ENCODE data around the gene SLC45A3. TPM values are rescaled to one million over a fixed set of nuclear protein-coding genes. Genes with fewer than 3 reads are reported as not detected.

Gene SLC45A3
- total RNA-seq, 1 experiment from 2014 or later, result 3.0 TPM

GRCh38 chr1:205677167-205677566 is 3.1 kb downstream of the SLC45A3 start:
- in situ Hi-C loops (cut with HindIII; ENCODE audit: low pct_unique_long_range_greater_than_20kb, low sequenced_read_pairs), result no loop called here
- Histone ChIP-seq H3K27ac (ENCODE audit: low read length) (no peak overlapping the region), H3K4me1 (ENCODE audit: control insufficient read depth, insufficient read depth, low read length) (peaks cover 18% of the 10 kb centered on the region), H3K4me3 (ENCODE audit: low read depth in 2 of 2, low read length in 2 of 2) (no peak overlapping the region), H3K36me3 (ENCODE audit: control insufficient read depth, insufficient read depth, low read length) (no peaks in the 10 kb centered on the region), H3K9me3 (ENCODE audit: control insufficient read depth, insufficient read depth, low read depth, low read length) (no peaks in the 10 kb centered on the region), H3K27me3 (ENCODE audit: control insufficient read depth, insufficient read depth, low read length) (no peaks in the 10 kb centered on the region)
- ATAC-seq (no peak), DNase-seq (ENCODE audit: low read depth, low spot score) (no peak)
- BruUV-seq (replicated peaks), result no TSS peak
- no peak for TF ChIP-seq TCF7L2 (IDR thresholded peaks at IDR 0.05; ENCODE audit: low read depth, low read length)
- TF ChIP-seq SIN3A (IDR thresholded peaks at IDR 0.05; ENCODE audit: borderline replicate concordance, insufficient read depth, low read depth, low read length), result no peak
- TF ChIP-seq, protein P1, sequence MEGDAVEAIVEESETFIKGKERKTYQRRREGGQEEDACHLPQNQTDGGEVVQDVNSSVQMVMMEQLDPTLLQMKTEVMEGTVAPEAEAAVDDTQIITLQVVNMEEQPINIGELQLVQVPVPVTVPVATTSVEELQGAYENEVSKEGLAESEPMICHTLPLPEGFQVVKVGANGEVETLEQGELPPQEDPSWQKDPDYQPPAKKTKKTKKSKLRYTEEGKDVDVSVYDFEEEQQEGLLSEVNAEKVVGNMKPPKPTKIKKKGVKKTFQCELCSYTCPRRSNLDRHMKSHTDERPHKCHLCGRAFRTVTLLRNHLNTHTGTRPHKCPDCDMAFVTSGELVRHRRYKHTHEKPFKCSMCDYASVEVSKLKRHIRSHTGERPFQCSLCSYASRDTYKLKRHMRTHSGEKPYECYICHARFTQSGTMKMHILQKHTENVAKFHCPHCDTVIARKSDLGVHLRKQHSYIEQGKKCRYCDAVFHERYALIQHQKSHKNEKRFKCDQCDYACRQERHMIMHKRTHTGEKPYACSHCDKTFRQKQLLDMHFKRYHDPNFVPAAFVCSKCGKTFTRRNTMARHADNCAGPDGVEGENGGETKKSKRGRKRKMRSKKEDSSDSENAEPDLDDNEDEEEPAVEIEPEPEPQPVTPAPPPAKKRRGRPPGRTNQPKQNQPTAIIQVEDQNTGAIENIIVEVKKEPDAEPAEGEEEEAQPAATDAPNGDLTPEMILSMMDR (IDR thresholded peaks at IDR 0.05), result no peak
- intact Hi-C loops (cut with micrococcal nuclease; ENCODE audit: unreplicated experiment), result no loop called here
- ChIA-PET POLR2A (no interaction called here), CTCF (interaction anchor here (0.6 to 1.6 kb wide), 3 partner anchors 18 to 372 kb away, joined by 3 to 4 read pairs (median 3); no protein-coding TSS in a partner anchor)

- Histone ChIP-seq H3K36me3 (ENCODE audit: control insufficient read depth, insufficient read depth, low read length) (no peaks in the 10 kb centered on the region), H3K27ac (ENCODE audit: low read length) (no peak overlapping the region), H3K27me3 (ENCODE audit: control insufficient read depth, insufficient read depth, low read length) (no peaks in the 10 kb centered on the region), H3K9me3 (ENCODE audit: control insufficient read depth, insufficient read depth, low read depth, low read length) (no peaks in the 10 kb centered on the region), H3K4me3 (ENCODE audit: low read depth in 2 of 2, low read length in 2 of 2) (no peak overlapping the region), H3K4me1 (ENCODE audit: control insufficient read depth, insufficient read depth, low read length) (peaks cover 24% of the 10 kb centered on the region)
- BruUV-seq (replicated peaks), result no TSS peak
- ATAC-seq (no peak), DNase-seq (ENCODE audit: low read depth, low spot score) (no peak)
- POLR2A ChIA-PET, result no interaction called here
- CTCF ChIA-PET, result interaction anchor here (1.6 kb wide), 1 partner anchor 18 kb away, joined by 3 read pairs; no protein-coding TSS in a partner anchor
- intact Hi-C loops (cut with micrococcal nuclease; ENCODE audit: unreplicated experiment) (no loop called here), in situ Hi-C loops (cut with HindIII; ENCODE audit: low pct_unique_long_range_greater_than_20kb, low sequenced_read_pairs) (no loop called here)
- TF ChIP-seq POLR2AphosphoS5 (IDR thresholded peaks at IDR 0.05; ENCODE audit: low read depth, low read length), result no peak
- no peak for TF ChIP-seq REST (IDR thresholded peaks at IDR 0.05; ENCODE audit: insufficient read depth in 1 of 2, low read depth in 2 of 2, low read length in 1 of 2)
- no peak for TF ChIP-seq TCF7L2 (IDR thresholded peaks at IDR 0.05; ENCODE audit: low read depth, low read length)
- no peak for TF ChIP-seq SIN3A (IDR thresholded peaks at IDR 0.05; ENCODE audit: borderline replicate concordance, insufficient read depth, low read depth, low read length)
- TF ChIP-seq, protein P1 (IDR thresholded peaks at IDR 0.05), result no peak
These were observed 3.7 kb downstream of the SLC45A3 start for GRCh38 chr1:205676597-205676996.

Measured in Panc1 (cell line).